Measurements from ENCODE around the gene PDCL3. TPM values are rescaled to one million over a fixed set of nuclear protein-coding genes. Genes with fewer than 3 reads are reported as not detected.

The PDCL3 gene
- total RNA-seq, 1 experiment from 2014 or later: 22.1 TPM

GRCh38 chr2:100526868-100527267, 35.9 kb upstream of the PDCL3 start (continued):
- TF ChIP-seq, protein P1, sequence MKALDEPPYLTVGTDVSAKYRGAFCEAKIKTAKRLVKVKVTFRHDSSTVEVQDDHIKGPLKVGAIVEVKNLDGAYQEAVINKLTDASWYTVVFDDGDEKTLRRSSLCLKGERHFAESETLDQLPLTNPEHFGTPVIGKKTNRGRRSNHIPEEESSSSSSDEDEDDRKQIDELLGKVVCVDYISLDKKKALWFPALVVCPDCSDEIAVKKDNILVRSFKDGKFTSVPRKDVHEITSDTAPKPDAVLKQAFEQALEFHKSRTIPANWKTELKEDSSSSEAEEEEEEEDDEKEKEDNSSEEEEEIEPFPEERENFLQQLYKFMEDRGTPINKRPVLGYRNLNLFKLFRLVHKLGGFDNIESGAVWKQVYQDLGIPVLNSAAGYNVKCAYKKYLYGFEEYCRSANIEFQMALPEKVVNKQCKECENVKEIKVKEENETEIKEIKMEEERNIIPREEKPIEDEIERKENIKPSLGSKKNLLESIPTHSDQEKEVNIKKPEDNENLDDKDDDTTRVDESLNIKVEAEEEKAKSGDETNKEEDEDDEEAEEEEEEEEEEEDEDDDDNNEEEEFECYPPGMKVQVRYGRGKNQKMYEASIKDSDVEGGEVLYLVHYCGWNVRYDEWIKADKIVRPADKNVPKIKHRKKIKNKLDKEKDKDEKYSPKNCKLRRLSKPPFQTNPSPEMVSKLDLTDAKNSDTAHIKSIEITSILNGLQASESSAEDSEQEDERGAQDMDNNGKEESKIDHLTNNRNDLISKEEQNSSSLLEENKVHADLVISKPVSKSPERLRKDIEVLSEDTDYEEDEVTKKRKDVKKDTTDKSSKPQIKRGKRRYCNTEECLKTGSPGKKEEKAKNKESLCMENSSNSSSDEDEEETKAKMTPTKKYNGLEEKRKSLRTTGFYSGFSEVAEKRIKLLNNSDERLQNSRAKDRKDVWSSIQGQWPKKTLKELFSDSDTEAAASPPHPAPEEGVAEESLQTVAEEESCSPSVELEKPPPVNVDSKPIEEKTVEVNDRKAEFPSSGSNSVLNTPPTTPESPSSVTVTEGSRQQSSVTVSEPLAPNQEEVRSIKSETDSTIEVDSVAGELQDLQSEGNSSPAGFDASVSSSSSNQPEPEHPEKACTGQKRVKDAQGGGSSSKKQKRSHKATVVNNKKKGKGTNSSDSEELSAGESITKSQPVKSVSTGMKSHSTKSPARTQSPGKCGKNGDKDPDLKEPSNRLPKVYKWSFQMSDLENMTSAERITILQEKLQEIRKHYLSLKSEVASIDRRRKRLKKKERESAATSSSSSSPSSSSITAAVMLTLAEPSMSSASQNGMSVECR (CRISPR knock-in tag; IDR thresholded peaks at IDR 0.05; ENCODE audit: borderline replicate concordance): no peak
- TF ChIP-seq FOXP1 (CRISPR knock-in tag; IDR thresholded peaks at IDR 0.05; ENCODE audit: borderline replicate concordance) (no peak), TEAD4 (CRISPR knock-in tag; IDR thresholded peaks at IDR 0.05) (no peak), SOX15 (CRISPR knock-in tag; IDR thresholded peaks at IDR 0.05) (no peak)

DNA sequence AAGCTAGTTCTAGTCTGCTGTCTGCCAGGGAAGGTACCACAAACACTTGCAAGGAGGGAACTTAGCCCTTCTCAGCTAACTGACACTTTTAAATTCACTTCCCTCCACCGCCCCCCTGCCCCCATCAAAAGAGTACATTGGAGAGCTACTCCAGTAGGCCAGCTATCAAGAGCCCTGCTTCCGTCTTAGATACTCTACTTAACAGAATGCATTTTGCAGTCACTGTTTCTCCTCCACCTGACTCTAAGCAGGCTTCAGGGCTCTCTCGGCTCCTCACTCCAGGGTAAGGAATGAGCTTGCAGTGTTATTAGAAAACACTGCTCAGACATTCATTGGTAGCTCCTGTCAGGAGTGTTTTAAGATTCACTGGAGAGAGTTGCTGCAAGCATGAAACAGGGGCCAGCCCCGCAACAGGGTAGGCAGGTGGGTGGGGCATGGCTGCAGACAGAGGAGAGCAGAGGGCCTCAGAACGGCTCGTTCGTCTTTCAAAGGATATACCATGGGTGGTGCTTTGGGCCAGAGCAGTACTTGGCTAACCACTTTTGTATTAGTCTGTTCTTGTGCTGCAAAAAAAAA, 35.3 kb upstream of the PDCL3 start:
- Mint-ChIP-seq H3K27me3 (ENCODE audit: low read depth) (no peaks in the 10 kb centered on the region; the same call in 1 of the 2 replicates), H3K4me1 (peaks cover 10% of the 10 kb centered on the region), H3K9me3 (peaks cover 8% of the 10 kb centered on the region), H3K4me3 (no peak overlapping the region), H3K27ac (no peak overlapping the region), H3K36me3 (no peaks in the 10 kb centered on the region)
- DNase-seq (ENCODE audit: low spot score): no peak
- no peak for ATAC-seq
- ChIA-PET POLR2A (no interaction called here), CTCF (interaction anchor here (1.2 kb wide), 1 partner anchor 67 kb away, joined by 3 read pairs; no protein-coding TSS in a partner anchor)
- TF ChIP-seq, protein P2, sequence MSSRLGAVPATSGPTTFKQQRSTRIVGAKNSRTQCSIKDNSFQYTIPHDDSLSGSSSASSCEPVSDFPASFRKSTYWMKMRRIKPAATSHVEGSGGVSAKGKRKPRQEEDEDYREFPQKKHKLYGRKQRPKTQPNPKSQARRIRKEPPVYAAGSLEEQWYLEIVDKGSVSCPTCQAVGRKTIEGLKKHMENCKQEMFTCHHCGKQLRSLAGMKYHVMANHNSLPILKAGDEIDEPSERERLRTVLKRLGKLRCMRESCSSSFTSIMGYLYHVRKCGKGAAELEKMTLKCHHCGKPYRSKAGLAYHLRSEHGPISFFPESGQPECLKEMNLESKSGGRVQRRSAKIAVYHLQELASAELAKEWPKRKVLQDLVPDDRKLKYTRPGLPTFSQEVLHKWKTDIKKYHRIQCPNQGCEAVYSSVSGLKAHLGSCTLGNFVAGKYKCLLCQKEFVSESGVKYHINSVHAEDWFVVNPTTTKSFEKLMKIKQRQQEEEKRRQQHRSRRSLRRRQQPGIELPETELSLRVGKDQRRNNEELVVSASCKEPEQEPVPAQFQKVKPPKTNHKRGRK (CRISPR knock-in tag; IDR thresholded peaks at IDR 0.05; ENCODE audit: borderline replicate concordance): no peak
- no peak for TF ChIP-seq ZBTB21 (CRISPR knock-in tag; IDR thresholded peaks at IDR 0.05; ENCODE audit: borderline replicate concordance)
- TF ChIP-seq GABPB1 (CRISPR knock-in tag; IDR thresholded peaks at IDR 0.05): no peak
- TF ChIP-seq CTCF (IDR thresholded peaks at IDR 0.05): no peak
- no peak for TF ChIP-seq ESRRA (CRISPR knock-in tag; IDR thresholded peaks at IDR 0.05; ENCODE audit: borderline replicate concordance)
- TF ChIP-seq ETV6 (CRISPR knock-in tag; IDR thresholded peaks at IDR 0.05): no peak
- TF ChIP-seq GTF2I (CRISPR knock-in tag; conservative IDR thresholded peaks at IDR 0.05): no peak
- no peak for TF ChIP-seq USF1 (CRISPR knock-in tag; IDR thresholded peaks at IDR 0.05)
- no peak for TF ChIP-seq GRHL2 (CRISPR knock-in tag; IDR thresholded peaks at IDR 0.05; ENCODE audit: insufficient replicate concordance, severe bottlenecking)
- TF ChIP-seq ZNF121 (CRISPR knock-in tag; IDR thresholded peaks at IDR 0.05): no peak
- no peak for TF ChIP-seq ZNF138 (CRISPR knock-in tag; conservative IDR thresholded peaks at IDR 0.05)
- TF ChIP-seq, protein P3, sequence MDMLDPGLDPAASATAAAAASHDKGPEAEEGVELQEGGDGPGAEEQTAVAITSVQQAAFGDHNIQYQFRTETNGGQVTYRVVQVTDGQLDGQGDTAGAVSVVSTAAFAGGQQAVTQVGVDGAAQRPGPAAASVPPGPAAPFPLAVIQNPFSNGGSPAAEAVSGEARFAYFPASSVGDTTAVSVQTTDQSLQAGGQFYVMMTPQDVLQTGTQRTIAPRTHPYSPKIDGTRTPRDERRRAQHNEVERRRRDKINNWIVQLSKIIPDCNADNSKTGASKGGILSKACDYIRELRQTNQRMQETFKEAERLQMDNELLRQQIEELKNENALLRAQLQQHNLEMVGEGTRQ (CRISPR knock-in tag; IDR thresholded peaks at IDR 0.05): no peak
- TF ChIP-seq HMGXB4 (CRISPR knock-in tag; IDR thresholded peaks at IDR 0.05): no peak
- TF ChIP-seq, protein P1 (CRISPR knock-in tag; IDR thresholded peaks at IDR 0.05; ENCODE audit: borderline replicate concordance): no peak
- no peak for TF ChIP-seq ATF3 (CRISPR knock-in tag; conservative IDR thresholded peaks at IDR 0.05)
- TF ChIP-seq ZMAT4 (CRISPR knock-in tag; IDR thresholded peaks at IDR 0.05): no peak
